ENCODE measurements around the gene LMAN1L.

GRCh38 chr15:74863239-74864056 is 50.8 kb downstream of the LMAN1L start:
- TF ChIP-seq MYC (IDR thresholded peaks at IDR 0.05; ENCODE audit: low read depth, low read length) (no peak), CTCF (IDR thresholded peaks at IDR 0.05; ENCODE audit: low read depth, low read length) (no peak), POLR2A (IDR thresholded peaks at IDR 0.05; ENCODE audit: extremely low read depth, insufficient read length) (no peak), MAX (IDR thresholded peaks at IDR 0.05; ENCODE audit: low read depth, low read length) (no peak)
